Body of pancreas (tissue), 4 donors: ENCODE data around the gene ADCY7.

Source experiments
- POLR2A ChIP-seq, 3 donors: fragments of 450-650 bp; IDR thresholded peaks; one replicate each; pipeline ENCODE4 v1.6.1; 2016; ENCODE audit warnings: antibody characterized with exemption in 3 of 3, mild to moderate bottlenecking in 2 of 3
- TF ChIP-seq, protein P1 (sequence below), 7 experiments: fragments of 450-650 bp in 4 of 7; fragments of 200-600 bp in 3 of 7; sonication (generic) in 3 of 7; IDR thresholded peaks; one replicate each; pipeline ENCODE4 v1.5.1; 2016 to 2019; ENCODE audit warnings: antibody characterized with exemption in 7 of 7

DNA sequence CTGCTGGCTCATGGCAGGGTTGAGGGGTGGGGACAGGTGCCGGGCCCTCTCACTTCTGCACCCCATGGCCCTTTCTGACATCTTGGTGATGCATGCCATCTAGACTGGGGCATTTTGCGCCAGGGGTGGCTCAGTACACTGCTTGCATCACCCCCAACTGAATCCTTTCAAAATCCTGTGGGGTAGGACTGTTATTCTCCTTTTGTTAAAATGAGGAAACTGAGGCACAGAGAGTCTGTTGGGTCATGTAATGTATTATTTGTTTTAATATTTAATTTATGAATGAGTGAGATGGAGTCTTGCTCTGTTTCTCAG, 9.9 kb downstream of the ADCY7 start:
- TF ChIP-seq, protein P1, sequence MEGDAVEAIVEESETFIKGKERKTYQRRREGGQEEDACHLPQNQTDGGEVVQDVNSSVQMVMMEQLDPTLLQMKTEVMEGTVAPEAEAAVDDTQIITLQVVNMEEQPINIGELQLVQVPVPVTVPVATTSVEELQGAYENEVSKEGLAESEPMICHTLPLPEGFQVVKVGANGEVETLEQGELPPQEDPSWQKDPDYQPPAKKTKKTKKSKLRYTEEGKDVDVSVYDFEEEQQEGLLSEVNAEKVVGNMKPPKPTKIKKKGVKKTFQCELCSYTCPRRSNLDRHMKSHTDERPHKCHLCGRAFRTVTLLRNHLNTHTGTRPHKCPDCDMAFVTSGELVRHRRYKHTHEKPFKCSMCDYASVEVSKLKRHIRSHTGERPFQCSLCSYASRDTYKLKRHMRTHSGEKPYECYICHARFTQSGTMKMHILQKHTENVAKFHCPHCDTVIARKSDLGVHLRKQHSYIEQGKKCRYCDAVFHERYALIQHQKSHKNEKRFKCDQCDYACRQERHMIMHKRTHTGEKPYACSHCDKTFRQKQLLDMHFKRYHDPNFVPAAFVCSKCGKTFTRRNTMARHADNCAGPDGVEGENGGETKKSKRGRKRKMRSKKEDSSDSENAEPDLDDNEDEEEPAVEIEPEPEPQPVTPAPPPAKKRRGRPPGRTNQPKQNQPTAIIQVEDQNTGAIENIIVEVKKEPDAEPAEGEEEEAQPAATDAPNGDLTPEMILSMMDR (IDR thresholded peaks at IDR 0.05), result no peak
- no peak for TF ChIP-seq POLR2A (IDR thresholded peaks at IDR 0.05)
